ENCODE data around the gene WFDC9.
"Not testable (repeated sequence)": the region's sequence is repeated elsewhere in the genome, so short reads cannot be mapped to it uniquely, and the experiment has no call there.

The WFDC9 gene

DNA sequence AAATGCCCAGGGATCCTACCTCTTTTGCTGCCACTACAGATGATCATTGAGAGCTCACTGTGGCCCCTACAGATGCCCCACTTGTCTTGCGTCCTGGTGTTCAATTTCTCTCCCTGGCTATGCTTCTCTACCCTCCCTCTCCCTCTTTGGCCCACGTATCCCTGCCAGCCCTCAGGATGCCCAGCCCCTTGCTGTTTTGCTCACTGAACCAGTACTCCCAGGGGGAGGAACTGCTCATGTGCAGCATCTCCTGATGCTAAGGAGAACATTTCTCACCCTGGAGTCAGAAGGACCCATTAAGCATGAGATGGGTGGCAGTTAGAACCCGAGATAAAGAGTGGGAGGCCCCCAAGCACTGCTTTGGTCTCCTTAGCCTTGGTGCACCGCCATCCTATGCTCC, at the start of gene WFDC9:
TSS of gene WFDC9 (minus strand) at position 101 of the 400 bp plus-strand sequence. CDS start 21,103 bp downstream, outside the sequence.
- DNase-seq: no peak

DNA sequence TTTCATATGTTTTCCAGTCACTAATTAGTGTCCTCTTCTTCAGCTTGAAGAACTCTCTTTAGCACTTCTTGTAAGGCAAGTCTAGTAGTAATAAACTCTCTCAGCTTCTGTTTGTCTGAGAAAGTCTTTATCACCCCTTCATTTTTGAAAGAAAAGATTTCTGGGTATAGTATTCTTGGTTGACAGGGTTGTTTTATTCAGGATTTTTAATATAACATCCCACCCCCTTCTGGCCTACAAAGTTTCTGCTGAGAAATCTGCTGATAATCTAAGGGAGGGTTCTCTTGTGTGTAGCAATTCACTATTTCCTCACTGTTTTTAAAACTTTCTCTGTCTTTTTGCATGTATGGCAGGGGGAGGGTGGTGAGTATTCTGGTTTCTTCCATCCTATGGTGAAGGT, 48.6 kb upstream of the WFDC9 start:
- no peak for DNase-seq

DNA sequence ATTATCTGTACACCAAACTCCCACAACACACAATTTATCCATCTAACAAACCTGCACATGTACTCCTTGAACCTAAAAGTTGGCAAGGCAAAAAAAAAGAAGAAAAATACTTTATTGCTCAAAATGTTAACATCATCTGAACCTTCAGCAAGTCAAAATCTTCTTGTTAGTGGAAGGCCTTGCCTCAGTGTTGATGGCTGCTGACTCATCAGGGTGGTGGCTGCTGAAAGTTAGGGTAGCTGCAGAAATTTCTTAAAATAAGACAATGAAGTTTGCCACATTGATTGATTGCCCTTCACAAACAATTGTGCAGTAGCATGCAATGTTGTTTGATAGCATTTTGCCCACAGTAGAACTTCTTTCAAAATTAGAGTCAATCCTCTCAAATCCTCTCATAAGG, 41.7 kb upstream of the WFDC9 start:
- no peak for DNase-seq

DNA sequence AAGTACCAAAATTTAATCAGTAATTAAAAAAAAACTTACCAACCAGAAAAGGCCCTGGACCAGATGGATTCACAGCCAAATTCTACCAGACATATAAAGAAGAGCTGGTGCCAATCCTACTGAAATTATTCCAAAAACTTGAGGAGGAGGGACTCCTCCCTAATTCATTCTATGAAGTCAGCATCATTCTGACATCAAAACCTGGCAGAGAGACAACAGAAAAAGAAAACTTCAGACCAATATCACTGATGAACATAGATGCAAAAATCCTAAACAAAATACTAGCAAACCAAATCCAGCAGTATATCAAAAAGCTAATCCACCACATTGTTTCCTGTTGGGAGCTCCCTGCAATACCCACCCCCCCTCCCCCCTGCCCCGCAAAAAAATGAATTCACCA, 39.1 kb upstream of the WFDC9 start, which contains the start of gene WFDC11:
TSS of gene WFDC11 (minus strand) at position 101 of the 400 bp plus-strand sequence. CDS start 19,639 bp downstream, outside the sequence.
- no peak for DNase-seq

DNA sequence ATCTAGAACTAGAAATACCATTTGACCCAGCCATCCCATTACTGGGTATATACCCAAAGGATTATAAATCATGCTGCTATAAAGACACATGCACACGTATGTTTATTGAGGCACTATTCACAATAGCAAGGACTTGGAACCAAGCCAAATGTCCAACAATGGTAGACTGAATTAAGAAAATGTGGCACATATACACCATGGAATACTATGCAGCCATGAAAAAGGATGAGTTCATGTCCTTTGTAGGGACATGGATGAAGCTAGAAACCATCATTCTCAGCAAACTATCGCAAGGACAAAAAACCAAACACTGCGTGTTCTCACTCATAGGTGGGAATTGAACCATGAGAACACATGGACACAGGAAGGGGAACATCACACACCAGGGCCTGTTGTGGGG, 26.0 kb upstream of the WFDC9 start:
- not testable (repeated sequence) for DNase-seq

DNA sequence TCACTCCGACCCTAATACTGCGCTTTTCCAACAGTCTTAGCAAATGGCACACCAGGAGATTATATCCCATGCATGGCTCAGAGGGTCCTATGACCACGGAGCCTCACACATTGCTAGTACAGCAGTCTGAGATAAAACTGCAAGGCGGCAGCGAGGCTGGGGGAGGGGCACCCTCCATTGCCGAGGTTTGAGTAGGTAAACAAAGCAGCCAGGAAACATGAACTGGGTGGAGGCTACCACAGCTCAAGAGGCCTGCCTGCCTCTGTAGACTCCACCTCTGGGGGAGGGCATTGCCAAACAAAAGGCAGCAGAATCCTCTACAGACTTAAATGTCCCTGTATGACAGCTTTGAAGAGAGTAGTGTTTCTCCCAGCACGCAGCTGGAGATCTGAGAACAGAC, 20.6 kb upstream of the WFDC9 start:
- not testable (repeated sequence) for DNase-seq

DNA sequence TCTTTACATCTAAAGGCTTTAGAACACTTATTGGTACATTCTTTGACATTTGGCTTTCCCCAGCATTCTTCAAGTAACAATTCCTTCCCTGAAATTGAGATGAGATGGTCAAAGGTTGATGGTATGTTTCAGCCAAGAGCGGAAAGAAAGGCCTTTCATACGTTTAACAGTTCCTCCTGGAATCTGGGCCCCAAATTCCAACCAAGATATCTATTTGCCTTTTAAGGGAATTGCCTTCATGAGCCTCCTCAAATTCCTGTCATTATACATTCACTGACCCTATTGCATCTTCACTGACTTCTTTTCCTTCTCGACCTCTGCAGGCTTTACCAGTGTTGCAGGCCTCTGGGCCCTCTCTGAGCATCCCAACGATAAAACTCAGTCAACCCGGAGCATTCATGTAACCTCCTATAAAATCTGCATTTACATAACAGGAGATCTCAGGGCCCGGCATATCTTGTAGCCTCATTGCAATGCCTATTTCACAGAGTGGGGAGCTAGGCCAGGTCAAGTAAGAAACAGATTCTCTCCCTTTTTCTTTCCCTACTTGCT, 18.3 kb upstream of the WFDC9 start:
- no peak for DNase-seq

DNA sequence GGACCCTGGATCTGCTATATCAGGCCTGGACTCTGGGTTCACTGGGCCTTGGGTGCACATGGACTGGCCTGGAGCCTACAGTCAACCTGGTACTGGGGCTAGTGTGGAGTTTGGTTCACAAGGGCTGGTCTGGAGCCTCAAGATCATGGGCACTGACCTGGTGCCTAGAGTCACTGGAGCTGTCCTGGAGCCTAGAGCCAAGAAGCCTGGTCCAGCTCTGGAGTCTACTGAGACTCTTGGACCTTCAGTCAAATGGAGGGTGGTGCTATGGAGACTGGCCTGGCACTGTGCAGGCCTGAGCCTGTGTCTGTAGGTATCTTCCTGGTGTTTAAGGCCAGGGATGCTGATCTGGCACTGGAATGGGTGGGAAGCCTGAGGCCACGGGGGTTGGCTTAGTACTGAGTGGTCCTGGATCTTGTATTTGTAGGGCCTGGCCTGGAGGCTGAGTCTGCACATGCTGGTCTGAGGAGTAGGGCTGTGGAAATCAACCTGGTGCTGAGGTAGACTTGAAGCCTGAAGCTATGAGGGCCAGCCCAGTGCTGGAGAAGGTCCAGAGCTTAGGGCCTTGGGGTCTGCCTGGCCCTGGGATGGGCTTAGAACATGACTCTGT, 16.5 kb upstream of the WFDC9 start:
- DNase-seq: no peak

DNA sequence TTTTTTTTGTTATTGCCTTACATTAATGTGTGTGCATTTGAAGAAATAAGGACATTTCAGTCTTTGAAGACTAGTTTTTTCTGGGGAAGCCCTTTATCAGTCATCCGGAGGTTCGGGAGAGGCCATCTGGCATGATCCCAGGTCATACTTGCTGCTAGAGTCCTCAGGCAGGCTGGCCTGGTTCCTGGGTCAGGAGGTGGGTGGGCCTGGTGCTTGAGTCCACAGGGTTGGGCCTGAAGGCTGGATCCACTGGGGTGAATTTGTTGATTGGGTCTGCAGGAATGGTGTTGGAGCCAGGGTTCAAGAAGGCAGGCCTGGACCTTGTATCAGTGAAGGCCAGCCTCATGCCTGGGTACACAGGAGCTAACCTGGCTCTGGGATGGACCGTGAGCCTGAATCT, 15.8 kb upstream of the WFDC9 start:
- DNase-seq: no peak

DNA sequence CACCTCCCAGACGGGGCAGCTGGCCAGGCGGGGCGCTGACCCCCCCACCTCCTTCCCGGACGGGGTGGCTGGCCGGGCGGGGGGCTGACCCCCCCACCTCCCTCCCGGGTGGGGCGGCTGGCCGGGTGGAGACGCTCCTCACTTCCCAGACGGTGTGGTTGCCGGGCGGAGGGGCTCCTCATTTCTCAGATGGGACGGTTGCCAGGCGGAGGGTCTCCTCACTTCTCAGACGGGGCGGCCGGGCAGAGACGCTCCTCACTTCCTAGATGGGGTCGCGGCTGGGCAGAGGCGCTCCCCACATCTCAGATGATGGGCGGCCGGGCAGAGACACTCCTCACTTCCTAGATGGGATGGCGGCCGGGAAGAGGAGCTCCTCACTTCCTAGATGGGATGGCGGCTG, 14.8 kb upstream of the WFDC9 start:
- DNase-seq: not testable (repeated sequence)

DNA sequence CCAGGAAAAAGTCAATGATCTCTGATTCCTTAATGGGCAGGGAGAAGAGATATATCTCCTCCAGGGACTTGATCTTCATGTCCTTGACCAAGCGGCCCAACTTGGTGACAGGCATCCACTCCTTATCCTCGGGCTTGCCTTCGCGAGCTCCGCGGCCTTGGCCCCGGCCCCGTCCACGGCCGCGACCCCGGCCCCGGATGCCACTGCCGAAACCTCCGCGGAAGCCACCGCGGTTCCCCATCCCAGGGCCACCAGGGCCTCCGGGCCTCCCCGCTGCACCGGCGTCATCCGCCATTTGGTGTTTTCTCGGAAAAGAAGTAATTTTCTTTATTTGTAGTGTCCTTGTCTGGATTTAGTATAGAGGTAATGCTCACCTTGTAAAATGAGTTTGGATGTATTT, 10.0 kb upstream of the WFDC9 start:
- not testable (repeated sequence) for DNase-seq

DNA sequence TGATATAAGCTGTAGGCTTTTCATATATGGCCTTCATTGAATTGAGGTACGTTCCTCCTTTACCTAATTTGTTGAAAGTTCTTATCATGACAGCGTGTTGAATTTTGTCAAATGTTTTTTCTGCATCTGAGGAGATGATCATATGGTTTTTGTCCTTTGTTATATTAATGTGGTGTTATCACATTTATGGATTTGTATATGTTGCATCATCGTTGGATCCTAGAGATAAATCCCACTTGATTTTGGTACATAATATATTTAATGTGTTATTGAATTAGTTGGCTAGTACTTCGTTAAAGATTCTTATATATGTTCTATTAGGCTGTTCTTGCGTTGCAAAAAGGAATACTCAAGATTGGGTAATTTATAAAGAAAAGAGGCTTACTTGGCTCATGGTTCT, 8.6 kb upstream of the WFDC9 start:
- DNase-seq: no peak

DNA sequence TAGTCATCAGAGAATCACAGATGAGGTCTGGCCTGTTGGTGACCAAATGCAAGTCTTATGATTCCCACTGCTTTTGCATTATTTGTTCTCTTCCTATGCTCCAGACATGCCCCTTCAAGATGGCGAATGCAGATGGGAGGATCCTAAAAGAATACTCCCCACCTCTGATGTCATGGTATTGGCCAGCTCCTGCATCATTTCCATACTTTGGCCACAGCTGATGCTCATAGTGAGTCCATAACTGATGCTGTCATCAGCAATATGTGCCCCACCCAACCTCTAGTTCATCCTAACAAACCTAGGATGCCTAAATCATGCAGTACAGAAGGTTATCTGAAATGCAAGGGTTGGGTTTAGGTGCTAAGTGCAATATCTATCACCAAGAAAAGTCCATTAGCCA, 5.4 kb upstream of the WFDC9 start:
- no peak for DNase-seq

DNA sequence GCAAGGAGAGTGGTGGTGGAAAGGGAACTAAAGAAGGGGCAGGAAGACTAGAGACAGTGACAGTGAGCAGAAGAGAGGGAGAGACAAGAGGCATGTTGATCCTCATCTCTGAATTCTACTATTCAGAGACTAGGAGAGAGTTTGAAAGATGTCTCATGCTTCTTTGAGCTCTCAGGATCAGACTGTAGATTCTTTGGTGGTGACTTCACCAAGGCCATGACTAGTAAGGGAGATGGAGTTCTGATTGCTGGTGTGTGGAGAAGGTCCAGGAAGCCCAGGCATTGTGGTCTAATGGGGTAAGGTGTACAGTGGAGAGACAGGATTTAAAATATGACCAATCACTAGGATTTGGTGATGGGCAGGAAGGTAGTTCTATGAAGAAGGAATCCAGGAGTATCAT, 713 bp downstream of the WFDC9 start:
- DNase-seq: no peak

DNA sequence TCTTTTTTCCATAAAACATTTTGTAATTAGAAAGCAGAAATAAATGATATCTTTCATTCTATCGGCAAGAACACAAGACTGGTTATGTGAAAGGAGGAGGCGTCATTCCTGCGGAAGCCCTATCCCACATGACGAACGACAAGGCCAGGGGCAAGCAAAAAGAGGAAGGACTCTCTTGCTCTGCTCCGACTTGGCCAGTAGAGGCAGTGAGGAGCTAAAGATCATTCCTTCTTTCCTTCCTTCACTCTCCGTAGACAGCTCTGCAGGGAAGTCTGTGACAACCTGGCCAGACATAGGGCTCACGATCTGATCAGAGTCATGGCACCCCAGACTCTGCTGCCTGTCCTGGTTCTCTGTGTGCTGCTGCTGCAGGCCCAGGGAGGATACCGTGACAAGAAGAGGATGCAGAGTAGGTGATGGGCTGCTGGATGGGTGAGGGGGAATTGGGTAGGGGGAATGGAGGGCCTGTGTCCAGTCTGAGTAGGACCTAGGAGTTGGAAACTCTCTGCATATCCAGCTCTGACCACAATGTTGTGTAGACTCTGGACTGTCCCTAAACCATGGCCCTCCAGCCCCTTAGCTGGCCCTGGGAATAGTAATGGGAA, 1.5 kb downstream of the WFDC9 start, which contains the start of gene WFDC10A:
TSS of gene WFDC10A (plus strand) at position 244 of the 605 bp plus-strand sequence. CDS start at position 319, 75 bp downstream.
- DNase-seq: no peak

DNA sequence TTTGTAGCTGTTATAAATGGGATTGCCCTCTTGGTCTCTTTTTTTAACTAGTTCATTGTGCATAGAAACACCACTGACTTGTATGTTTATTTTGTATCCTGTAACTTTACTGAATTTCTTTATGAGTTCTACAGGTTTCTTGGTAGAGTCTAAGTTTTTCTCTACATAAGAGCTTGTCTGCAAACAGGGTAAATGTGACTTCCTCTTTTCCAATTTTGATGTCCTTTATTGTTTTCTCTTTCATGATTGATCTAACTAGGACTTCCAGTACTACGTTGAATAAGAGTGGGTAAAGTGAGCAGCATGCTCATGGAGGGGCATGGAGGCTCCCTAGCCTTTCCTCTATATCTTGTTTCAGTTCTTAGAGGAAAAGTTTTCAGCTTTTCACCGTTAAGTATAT, 4.5 kb downstream of the WFDC9 start:
- DNase-seq: no peak

DNA sequence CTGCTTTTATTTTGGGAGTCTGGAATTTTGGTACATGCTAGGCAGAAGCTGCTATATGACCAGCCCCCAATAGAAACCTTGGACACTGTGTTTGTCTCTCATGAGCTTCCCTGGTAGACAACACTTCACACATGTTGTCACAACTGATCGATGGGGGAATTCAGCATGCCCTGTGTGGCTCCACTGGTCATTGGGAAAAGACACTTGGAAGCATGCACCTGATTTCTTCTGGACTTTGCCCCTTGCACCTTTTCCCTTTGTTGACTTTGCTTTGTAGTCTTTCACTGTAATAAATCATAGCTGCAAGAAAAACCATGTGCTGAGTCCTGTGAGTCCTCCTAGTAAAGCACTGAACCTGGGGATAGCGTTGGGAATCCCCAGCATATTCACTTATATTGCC, 9.5 kb downstream of the WFDC9 start:
- DNase-seq: no peak

DNA sequence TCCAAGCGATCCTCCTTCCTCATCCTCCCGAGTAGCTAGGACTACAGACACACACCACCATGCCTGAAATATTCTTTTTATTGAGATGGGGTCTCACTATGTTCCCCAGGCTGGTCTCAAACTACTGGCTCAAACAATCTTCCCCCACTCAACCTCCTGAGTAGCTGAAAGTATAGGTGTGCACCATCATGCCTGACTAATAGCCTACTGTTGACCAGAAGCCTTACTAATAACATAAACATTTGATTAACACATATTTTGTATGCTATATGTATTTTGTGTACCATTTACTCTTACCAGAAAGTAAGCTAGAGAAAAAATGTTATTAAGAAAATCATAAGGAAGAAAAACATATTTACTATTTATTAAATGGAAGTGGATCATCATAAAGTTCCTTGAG, 13.5 kb downstream of the WFDC9 start:
- DNase-seq: no peak

DNA sequence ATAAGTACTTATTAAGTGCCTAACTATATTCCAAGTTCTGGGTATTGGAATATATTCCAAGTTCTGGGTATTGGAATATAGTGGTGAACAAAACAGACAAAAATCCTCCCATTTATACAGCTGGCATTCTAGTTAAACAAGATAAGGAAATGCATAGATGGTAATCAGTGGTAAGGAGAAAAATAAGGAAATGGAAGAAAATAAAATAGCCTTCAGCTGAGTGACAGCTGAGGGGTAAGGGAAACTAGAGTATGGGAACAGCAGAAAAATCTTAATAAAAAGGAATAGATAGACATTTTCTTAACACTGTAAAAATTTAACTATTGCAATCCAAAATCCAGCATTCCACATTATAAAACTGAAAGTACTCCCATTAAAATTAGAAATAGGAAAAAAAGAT, 18.8 kb downstream of the WFDC9 start:
- DNase-seq: no peak

DNA sequence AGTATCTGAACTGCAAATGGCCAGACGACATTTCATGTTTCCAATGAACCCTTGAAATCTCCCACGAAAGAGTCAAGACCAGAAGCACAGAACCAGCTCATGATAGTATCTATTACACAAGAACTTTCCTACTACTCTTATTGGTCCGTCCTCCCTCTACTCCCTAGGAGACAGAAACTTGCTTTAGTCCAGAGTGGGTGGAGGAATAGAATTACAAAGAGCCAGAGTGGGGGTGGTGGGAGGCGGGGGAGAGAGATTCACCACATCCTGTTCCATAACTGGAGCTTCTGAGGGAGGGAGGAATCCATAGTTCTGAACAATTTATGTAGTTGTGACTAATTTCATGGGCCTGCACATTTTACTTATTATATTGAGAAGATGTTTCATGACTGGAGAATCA, 20.0 kb downstream of the WFDC9 start:
- no peak for DNase-seq

DNA sequence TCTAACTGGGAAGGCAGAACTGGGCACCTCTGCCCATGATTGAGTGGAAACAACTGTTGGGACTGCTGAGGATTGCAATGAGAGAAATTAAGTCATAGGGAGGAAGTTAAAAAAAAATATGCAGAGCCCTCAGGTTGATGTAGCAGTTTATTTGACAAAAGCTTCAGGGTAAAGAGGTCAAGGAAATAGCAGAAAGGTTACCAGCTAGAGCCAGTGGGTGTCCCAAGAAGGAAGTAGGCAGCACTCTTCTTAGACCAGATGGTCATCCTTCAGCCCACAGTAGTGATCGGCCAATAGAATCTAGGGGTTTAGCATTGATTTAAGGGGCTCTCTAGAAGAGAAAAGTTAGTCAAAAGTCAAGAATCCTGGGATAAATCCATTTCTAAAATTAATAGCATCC, 23.3 kb downstream of the WFDC9 start:
- DNase-seq: no peak

DNA sequence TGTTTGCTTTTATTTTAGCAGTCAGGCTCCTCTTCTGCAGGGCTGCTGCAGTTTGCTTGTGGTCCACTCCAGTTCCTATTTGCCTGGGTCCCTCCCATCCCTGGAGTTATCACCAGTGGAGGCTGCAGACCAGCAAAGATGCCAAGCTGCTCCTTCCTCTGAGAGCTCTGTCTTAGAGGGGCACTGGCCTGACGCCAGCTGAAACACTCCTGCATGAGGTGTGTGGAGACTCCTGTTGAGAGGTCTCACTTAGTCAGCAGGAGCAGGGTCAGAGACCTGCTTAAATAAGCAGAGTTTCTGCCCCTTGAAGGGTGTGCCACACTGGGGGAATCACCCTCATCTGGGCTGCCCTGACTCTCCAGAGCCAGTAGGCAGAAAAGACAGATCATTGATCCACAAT, 35.8 kb downstream of the WFDC9 start:
- no peak for DNase-seq

DNA sequence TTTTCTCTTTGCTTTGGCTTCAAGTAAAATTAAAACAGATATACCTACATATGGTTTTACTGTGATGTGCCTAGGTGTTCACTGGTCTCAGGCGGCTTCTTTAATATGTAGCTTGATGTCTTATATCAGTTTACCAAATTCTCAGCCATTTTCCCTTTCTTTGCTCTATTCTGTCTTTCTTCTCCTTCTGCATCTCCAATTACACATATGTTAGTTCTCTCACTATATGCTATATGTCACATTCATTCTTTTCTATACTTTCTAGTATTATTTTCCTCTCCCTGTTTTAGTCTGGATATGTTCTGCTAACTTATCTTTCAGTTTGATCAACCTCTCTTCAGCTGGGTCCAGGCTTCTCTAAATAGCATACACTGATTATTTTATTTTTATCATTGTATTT, 37.6 kb downstream of the WFDC9 start:
- no peak for DNase-seq

DNA sequence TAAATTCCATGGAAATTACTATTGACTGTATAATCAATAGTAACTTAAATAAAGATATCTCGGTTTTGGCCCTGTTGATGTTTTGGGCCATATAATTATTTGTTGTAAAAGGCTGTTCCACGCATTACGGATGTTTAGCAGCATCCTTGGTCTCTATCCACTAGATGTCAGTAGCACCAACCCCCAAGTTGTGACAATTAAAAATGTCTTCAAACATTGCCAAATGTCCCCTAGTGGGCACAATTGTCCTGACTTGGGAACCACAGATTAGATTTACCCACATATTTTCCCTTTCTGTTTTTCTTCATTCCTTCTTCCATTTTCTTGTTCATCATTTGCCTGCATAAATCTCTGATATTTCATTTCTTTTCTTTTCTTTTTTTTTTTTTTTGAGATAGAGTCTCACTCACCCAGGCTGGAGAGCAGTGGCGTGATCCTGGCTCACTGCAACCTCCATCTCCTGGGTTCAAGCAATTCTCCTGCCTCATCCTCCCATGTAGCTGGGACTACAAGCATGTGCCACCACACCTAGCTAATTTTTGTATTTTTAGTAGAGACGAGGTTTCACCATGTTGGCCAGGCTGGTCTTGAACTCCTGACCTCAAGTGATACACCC, 38.4 kb downstream of the WFDC9 start:
- peak; percentile 43 for DNase-seq
